ENCODE results near the gene PTPRD.

Gene PTPRD

GRCh38 chr9:8531826-8532415 is 2080.9 kb downstream of the PTPRD start:
- no peak for DNase-seq (ENCODE audit: low read depth in 2 of 2)

GRCh38 chr9:8521112-8521511 is 2091.7 kb downstream of the PTPRD start:
- no peak for DNase-seq (ENCODE audit: low read depth in 2 of 2)

- DNase-seq (ENCODE audit: low read depth in 2 of 2): no peak
Measured at GRCh38 chr9:8515748-8516147, 2097.1 kb downstream of the PTPRD start.

- no peak for DNase-seq (ENCODE audit: low read depth in 2 of 2)
Measured at GRCh38 chr9:8514760-8515159, 2098.0 kb downstream of the PTPRD start.

- DNase-seq (ENCODE audit: low read depth in 2 of 2): no peak
Measured at GRCh38 chr9:8508671-8509290, 2104.0 kb downstream of the PTPRD start.

GRCh38 chr9:8494571-8494970 is 2118.2 kb downstream of the PTPRD start:
- DNase-seq (ENCODE audit: low read depth in 2 of 2): no peak

- no peak for DNase-seq (ENCODE audit: low read depth in 2 of 2)
Measured at GRCh38 chr9:8492679-8493078, 2120.1 kb downstream of the PTPRD start.

- DNase-seq (ENCODE audit: low read depth in 2 of 2): no peak
Measured at GRCh38 chr9:8492024-8492423, 2120.8 kb downstream of the PTPRD start.

GRCh38 chr9:8491563-8491962 is 2121.2 kb downstream of the PTPRD start:
- no peak for DNase-seq (ENCODE audit: low read depth in 2 of 2)

GRCh38 chr9:8489835-8490234 is 2123.0 kb downstream of the PTPRD start:
- DNase-seq (ENCODE audit: low read depth in 2 of 2): no peak

- DNase-seq (ENCODE audit: low read depth in 2 of 2): no peak
Measured at GRCh38 chr9:8486095-8486494, 2126.7 kb downstream of the PTPRD start.

- no peak for DNase-seq (ENCODE audit: low read depth in 2 of 2)
Measured at GRCh38 chr9:8484597-8485191, 2128.1 kb downstream of the PTPRD start.

GRCh38 chr9:8477450-8477849 is 2135.4 kb downstream of the PTPRD start:
- no peak for DNase-seq (ENCODE audit: low read depth in 2 of 2)

- DNase-seq (ENCODE audit: low read depth in 2 of 2): no peak
Measured at GRCh38 chr9:8474937-8475336, 2137.9 kb downstream of the PTPRD start.

GRCh38 chr9:8473244-8474020 is 2139.4 kb downstream of the PTPRD start:
- no peak for DNase-seq (ENCODE audit: low read depth in 2 of 2)

GRCh38 chr9:8468045-8468637 is 2144.7 kb downstream of the PTPRD start:
- DNase-seq (ENCODE audit: low read depth in 2 of 2): no peak

GRCh38 chr9:8457816-8458215 is 2155.0 kb downstream of the PTPRD start:
- no peak for DNase-seq (ENCODE audit: low read depth in 2 of 2)

GRCh38 chr9:8457055-8457454 is 2155.7 kb downstream of the PTPRD start:
- DNase-seq (ENCODE audit: low read depth in 2 of 2): no peak

GRCh38 chr9:8456344-8456743 is 2156.5 kb downstream of the PTPRD start:
- DNase-seq (ENCODE audit: low read depth in 2 of 2): no peak

GRCh38 chr9:8450810-8451545 is 2161.8 kb downstream of the PTPRD start:
- no peak for DNase-seq (ENCODE audit: low read depth in 2 of 2)

- DNase-seq (ENCODE audit: low read depth in 2 of 2): no peak
Measured at GRCh38 chr9:8448226-8448625, 2164.6 kb downstream of the PTPRD start.

- no peak for DNase-seq (ENCODE audit: low read depth in 2 of 2)
Measured at GRCh38 chr9:8447601-8448000, 2165.2 kb downstream of the PTPRD start.
